ENCODE results near the gene LRRC28.

The LRRC28 gene

DNA sequence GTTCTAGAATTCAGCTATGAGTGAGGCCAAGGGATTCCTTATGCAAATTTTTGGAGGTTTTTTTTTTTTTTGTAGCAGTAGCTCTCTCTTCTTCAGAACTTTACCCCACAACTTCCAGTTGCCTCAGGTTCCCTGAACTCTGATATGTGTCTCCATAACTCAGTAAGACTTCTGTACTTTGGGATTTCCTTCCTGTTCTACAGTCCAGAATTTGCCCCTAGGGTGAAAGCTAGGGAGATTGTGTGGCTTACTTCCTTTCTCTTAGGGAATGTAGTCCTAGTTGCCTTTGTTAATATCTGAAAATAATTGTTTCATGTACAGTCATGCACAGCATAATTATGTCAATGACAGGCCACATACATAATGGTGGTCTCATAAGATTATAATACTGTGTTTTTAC, 30.8 kb downstream of the LRRC28 start:
- DNase-seq, result no peak
- no peaks in the 10 kb centered on the region for H3K4me1 ChIP-seq
- H3K27me3 ChIP-seq, result no peaks in the 10 kb centered on the region
- H3K9me3 ChIP-seq, result no peaks in the 10 kb centered on the region
- TF ChIP-seq, protein P1, sequence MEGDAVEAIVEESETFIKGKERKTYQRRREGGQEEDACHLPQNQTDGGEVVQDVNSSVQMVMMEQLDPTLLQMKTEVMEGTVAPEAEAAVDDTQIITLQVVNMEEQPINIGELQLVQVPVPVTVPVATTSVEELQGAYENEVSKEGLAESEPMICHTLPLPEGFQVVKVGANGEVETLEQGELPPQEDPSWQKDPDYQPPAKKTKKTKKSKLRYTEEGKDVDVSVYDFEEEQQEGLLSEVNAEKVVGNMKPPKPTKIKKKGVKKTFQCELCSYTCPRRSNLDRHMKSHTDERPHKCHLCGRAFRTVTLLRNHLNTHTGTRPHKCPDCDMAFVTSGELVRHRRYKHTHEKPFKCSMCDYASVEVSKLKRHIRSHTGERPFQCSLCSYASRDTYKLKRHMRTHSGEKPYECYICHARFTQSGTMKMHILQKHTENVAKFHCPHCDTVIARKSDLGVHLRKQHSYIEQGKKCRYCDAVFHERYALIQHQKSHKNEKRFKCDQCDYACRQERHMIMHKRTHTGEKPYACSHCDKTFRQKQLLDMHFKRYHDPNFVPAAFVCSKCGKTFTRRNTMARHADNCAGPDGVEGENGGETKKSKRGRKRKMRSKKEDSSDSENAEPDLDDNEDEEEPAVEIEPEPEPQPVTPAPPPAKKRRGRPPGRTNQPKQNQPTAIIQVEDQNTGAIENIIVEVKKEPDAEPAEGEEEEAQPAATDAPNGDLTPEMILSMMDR (IDR thresholded peaks at IDR 0.05; ENCODE audit: low read depth, low read length), result no peak
- H3K4me3 ChIP-seq (ENCODE audit: low read depth, low read length), result no peak overlapping the region
- H3K36me3 ChIP-seq, result no peaks in the 10 kb centered on the region

DNA sequence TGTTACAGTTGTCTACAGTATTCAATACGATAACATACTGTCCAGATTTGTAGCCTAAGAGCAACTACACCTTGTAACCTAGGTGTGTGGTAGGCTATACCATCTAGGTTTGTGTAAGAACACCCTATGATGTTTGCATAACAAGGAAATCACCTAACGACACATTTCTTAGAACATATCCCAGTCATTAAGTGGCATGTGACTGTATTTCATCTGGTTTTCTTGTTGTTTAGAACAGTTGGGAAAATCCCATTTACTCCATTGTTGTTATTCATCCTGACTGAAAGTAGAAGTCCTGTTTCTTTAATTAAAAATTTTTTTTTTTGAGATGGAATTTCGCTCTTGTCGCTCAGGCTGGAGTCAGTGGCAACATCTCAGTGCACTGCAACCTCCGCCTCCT, 31.3 kb downstream of the LRRC28 start:
- no peak overlapping the region for H3K4me3 ChIP-seq (ENCODE audit: low read depth, low read length)
- no peaks in the 10 kb centered on the region for H3K36me3 ChIP-seq
- TF ChIP-seq, protein P1 (IDR thresholded peaks at IDR 0.05; ENCODE audit: low read depth, low read length), result no peak
- H3K4me1 ChIP-seq, result no peaks in the 10 kb centered on the region
- no peaks in the 10 kb centered on the region for H3K27me3 ChIP-seq
- DNase-seq, result no peak
- no peaks in the 10 kb centered on the region for H3K9me3 ChIP-seq

DNA sequence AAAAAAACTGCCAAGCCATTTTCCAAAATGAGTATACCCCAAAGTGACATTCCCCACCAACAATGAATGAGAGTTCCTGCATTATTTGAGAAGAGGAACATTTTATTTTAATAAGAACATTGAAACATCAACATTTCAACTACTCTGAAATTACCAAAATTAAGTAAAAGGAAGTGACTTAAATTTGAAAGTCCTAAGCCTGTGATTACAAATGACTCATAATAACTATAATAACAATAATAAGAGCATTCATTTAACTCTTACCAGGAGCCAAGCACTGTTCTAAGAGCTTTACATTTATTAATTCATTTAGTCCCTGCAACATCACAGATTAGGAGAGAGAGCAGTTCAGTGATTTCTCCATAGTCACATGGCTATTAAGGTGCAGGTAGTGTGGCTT, 32.4 kb downstream of the LRRC28 start:
- Histone ChIP-seq H3K4me1 (no peaks in the 10 kb centered on the region), H3K4me3 (ENCODE audit: low read depth, low read length) (no peak overlapping the region)
- TF ChIP-seq, protein P1 (IDR thresholded peaks at IDR 0.05; ENCODE audit: low read depth, low read length), result no peak

DNA sequence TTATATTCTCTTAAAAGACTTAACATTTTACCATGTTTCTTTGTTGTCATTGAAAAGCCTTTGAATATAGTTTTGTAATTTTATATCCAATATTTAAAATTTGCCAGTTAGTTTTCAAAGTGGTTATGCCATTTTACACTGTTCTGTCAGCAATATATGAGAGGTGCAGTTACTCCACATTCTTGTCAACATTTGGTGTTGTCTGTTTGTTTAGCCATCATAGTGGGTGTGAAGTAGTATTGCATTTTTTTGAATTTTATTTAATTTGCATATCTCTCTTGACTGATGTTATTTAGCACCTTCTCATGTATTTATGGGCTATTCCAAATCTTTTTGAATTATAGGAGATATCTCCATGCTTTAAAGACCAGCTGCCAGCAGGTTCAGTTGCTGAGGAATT, 40.4 kb downstream of the LRRC28 start:
- Histone ChIP-seq H3K36me3 (no peaks in the 10 kb centered on the region), H3K9me3 (no peaks in the 10 kb centered on the region), H3K4me3 (ENCODE audit: low read depth, low read length) (no peak overlapping the region), H3K4me1 (no peaks in the 10 kb centered on the region), H3K27me3 (no peaks in the 10 kb centered on the region)
- TF ChIP-seq, protein P1 (IDR thresholded peaks at IDR 0.05; ENCODE audit: low read depth, low read length), result no peak
- DNase-seq, result no peak

More for the DNA sequence above, 32.4 kb downstream of the LRRC28 start:
- H3K36me3 ChIP-seq, result no peaks in the 10 kb centered on the region
- H3K27me3 ChIP-seq, result no peaks in the 10 kb centered on the region
- H3K9me3 ChIP-seq, result no peaks in the 10 kb centered on the region
- no peak for DNase-seq

DNA sequence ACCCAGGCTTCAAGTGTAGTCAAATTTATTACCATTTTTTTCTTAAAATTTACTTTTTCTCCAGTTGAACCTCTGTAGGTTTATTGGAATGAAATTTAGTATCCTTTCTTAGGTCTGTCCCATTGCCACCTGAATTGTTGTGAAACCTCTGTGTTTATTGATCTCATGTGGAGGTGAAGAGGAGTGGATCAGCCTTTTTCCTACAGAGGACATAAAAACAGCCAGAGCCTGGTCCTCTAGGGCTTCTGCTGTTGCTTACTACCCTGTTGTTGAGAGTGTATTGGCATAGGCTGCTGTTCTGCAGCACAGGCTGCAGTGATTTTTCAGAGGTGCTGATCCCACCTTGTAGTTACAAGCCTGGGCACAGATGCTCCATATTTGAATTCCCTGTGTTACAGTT, 44.6 kb downstream of the LRRC28 start:
- Histone ChIP-seq H3K4me3 (ENCODE audit: low read depth, low read length) (no peak overlapping the region), H3K27me3 (no peaks in the 10 kb centered on the region), H3K4me1 (no peaks in the 10 kb centered on the region), H3K9me3 (no peaks in the 10 kb centered on the region), H3K36me3 (no peaks in the 10 kb centered on the region)
- DNase-seq, result no peak
- TF ChIP-seq, protein P1 (IDR thresholded peaks at IDR 0.05; ENCODE audit: low read depth, low read length), result no peak

DNA sequence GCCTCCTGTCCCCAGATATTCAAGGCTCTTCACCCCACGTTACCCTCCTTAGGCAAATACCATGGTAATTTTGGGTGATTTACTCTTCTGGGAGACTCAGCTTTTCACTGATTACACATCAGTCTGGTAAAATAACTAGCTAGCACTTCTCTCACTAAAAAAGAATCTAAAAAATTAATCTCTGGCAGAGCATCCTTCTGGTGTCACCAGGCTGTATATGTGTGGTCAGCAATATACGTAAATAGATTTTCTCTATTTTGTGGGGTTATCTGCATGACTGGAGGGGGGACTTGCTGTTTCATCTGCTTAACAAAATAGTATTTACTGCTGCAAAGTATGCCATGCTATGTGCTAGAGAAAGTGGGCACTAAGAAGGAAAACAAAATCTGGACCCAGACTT, 45.1 kb downstream of the LRRC28 start:
- TF ChIP-seq, protein P1 (IDR thresholded peaks at IDR 0.05; ENCODE audit: low read depth, low read length), result no peak
- no peak overlapping the region for H3K4me3 ChIP-seq (ENCODE audit: low read depth, low read length)
- DNase-seq, result no peak
- no peaks in the 10 kb centered on the region for H3K27me3 ChIP-seq
- no peaks in the 10 kb centered on the region for H3K9me3 ChIP-seq
- no peaks in the 10 kb centered on the region for H3K36me3 ChIP-seq
- no peaks in the 10 kb centered on the region for H3K4me1 ChIP-seq
